Measurements from ENCODE around the gene KLK5. TPM values are rescaled to one million over a fixed set of nuclear protein-coding genes. Genes with fewer than 3 reads are reported as not detected.

The KLK5 gene, protein sequence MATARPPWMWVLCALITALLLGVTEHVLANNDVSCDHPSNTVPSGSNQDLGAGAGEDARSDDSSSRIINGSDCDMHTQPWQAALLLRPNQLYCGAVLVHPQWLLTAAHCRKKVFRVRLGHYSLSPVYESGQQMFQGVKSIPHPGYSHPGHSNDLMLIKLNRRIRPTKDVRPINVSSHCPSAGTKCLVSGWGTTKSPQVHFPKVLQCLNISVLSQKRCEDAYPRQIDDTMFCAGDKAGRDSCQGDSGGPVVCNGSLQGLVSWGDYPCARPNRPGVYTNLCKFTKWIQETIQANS
- not detected for total RNA-seq

GRCh38 chr19:50952910-50953309, at the start of gene KLK5:
Gene KLK5 (minus strand): TSS chr19:50953038. CDS start chr19:50952657, 381 bp downstream.
- DNase-seq, result no peak
- no peaks in the 10 kb centered on the region for H3K9me3 ChIP-seq
- H3K4me3 ChIP-seq, result no peak within 1 kb of the TSS
- no peak for TF ChIP-seq POLR2A (IDR thresholded peaks at IDR 0.05)
- TF ChIP-seq, protein P1, sequence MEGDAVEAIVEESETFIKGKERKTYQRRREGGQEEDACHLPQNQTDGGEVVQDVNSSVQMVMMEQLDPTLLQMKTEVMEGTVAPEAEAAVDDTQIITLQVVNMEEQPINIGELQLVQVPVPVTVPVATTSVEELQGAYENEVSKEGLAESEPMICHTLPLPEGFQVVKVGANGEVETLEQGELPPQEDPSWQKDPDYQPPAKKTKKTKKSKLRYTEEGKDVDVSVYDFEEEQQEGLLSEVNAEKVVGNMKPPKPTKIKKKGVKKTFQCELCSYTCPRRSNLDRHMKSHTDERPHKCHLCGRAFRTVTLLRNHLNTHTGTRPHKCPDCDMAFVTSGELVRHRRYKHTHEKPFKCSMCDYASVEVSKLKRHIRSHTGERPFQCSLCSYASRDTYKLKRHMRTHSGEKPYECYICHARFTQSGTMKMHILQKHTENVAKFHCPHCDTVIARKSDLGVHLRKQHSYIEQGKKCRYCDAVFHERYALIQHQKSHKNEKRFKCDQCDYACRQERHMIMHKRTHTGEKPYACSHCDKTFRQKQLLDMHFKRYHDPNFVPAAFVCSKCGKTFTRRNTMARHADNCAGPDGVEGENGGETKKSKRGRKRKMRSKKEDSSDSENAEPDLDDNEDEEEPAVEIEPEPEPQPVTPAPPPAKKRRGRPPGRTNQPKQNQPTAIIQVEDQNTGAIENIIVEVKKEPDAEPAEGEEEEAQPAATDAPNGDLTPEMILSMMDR (IDR thresholded peaks at IDR 0.05), result no peak
- no peaks in the 10 kb centered on the region for H3K36me3 ChIP-seq
- no peak within 1 kb of the TSS for H3K27ac ChIP-seq
- no peaks in the 10 kb centered on the region for H3K27me3 ChIP-seq
- H3K4me1 ChIP-seq, result no peaks in the 10 kb centered on the region

- no peak for TF ChIP-seq POLR2A (IDR thresholded peaks at IDR 0.05)
- TF ChIP-seq, protein P1 (IDR thresholded peaks at IDR 0.05), result no peak
- Histone ChIP-seq H3K9me3 (no peaks in the 10 kb centered on the region), H3K4me3 (no peak overlapping the region), H3K27me3 (no peaks in the 10 kb centered on the region), H3K36me3 (no peaks in the 10 kb centered on the region), H3K27ac (no peak overlapping the region), H3K4me1 (no peaks in the 10 kb centered on the region)
- no peak for DNase-seq
Observed at GRCh38 chr19:51002089-51002532, 49.3 kb upstream of the KLK5 start.

GRCh38 chr19:51001515-51001914, 48.7 kb upstream of the KLK5 start, which contains the start of gene KLK8:
Gene KLK8 (minus strand): TSS chr19:51001604. CDS start chr19:51001167, 437 bp downstream.
- no peaks in the 10 kb centered on the region for H3K4me1 ChIP-seq
- no peak within 1 kb of the TSS for H3K4me3 ChIP-seq
- no peak for DNase-seq
- H3K27ac ChIP-seq, result no peak within 1 kb of the TSS
- H3K9me3 ChIP-seq, result no peaks in the 10 kb centered on the region
- H3K36me3 ChIP-seq, result no peaks in the 10 kb centered on the region
- no peaks in the 10 kb centered on the region for H3K27me3 ChIP-seq
- TF ChIP-seq, protein P1 (IDR thresholded peaks at IDR 0.05), result no peak
- TF ChIP-seq POLR2A (IDR thresholded peaks at IDR 0.05), result no peak

DNA sequence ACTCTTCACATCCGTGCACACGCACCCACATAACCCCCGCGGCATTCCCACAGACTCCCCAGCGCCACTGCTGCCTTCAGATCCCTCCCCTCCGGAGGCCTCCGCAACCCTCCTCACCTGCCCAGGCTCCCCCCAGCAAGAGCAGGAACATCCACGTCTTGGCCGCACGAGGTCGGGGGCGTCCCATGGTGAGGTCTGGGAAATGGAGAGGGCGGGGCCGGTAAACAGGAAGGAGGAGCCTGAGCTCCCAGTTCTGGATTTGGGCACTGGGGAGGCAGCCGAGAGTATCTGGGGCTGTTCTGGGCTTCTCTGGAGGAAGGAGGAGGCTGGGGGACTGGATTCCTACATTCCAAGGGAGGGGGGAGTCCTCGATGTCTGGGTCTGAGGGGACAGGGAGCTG, 48.1 kb upstream of the KLK5 start:
- H3K27me3 ChIP-seq, result no peaks in the 10 kb centered on the region
- no peaks in the 10 kb centered on the region for H3K36me3 ChIP-seq
- no peak overlapping the region for H3K4me3 ChIP-seq
- no peak for DNase-seq
- H3K9me3 ChIP-seq, result no peaks in the 10 kb centered on the region
- no peak overlapping the region for H3K27ac ChIP-seq
- H3K4me1 ChIP-seq, result no peaks in the 10 kb centered on the region
- TF ChIP-seq POLR2A (IDR thresholded peaks at IDR 0.05), result no peak
- TF ChIP-seq, protein P1 (IDR thresholded peaks at IDR 0.05), result no peak

DNA sequence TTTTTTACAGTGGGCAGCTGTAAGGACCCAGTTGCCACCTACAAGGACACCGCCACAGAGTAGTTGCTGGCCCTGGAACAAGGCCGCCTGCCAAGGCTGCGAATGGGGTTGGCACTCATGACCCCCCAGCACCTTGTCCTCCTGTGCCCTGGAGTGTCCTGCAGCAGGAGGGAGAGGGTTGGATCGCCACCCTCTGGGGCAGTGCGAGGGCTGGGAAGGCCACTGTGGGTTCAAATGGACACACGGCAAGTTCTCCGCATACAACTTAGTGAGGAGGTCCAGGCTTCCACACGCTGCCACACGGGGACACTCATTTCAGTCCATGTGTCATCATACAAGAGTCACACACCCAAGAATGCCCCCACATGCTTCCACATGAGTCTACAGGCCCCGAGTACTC, 47.6 kb upstream of the KLK5 start:
- Histone ChIP-seq H3K4me1 (no peaks in the 10 kb centered on the region), H3K4me3 (no peak overlapping the region), H3K27me3 (no peaks in the 10 kb centered on the region), H3K36me3 (no peaks in the 10 kb centered on the region), H3K9me3 (no peaks in the 10 kb centered on the region), H3K27ac (no peak overlapping the region)
- TF ChIP-seq, protein P1 (IDR thresholded peaks at IDR 0.05), result no peak
- TF ChIP-seq POLR2A (IDR thresholded peaks at IDR 0.05), result no peak
- no peak for DNase-seq

Data from Peyer's patch (tissue), 4 donors.